Chondrocyte (in vitro differentiated cells): ENCODE measurements around the gene RELL1. TPM values are rescaled to one million over a fixed set of nuclear protein-coding genes. Genes with fewer than 3 reads are reported as not detected.

Source experiments
- DNase-seq: peaks from one replicate; pipeline ENCODE4 v3.0.0; 2021; ENCODE audit warnings: mixed read lengths, low spot score
- H3K27ac Mint-ChIP-seq: one replicate; pipeline ENCODE4 v1.8.0; 2021; ENCODE audit warnings: mild to moderate bottlenecking, moderate library complexity, mixed read lengths; ENCODE audit not compliant: unreplicated experiment
- H3K27me3 Mint-ChIP-seq: 2 replicates; pipeline ENCODE4 v1.8.0; 2021; ENCODE audit warnings: low read depth, mixed read lengths
- H3K36me3 Mint-ChIP-seq: 2 replicates; pipeline ENCODE4 v1.8.0; 2021; ENCODE audit warnings: low read depth, mixed read lengths
- H3K4me1 Mint-ChIP-seq: 2 replicates; pipeline ENCODE4 v1.8.0; 2021; ENCODE audit warnings: low read depth, mild to moderate bottlenecking, mixed read lengths
- H3K4me3 Mint-ChIP-seq: one replicate; pipeline ENCODE4 v1.8.0; 2021; ENCODE audit warnings: mild to moderate bottlenecking, moderate library complexity, mixed read lengths; ENCODE audit not compliant: unreplicated experiment
- H3K9me3 Mint-ChIP-seq: 2 replicates; pipeline ENCODE4 v1.8.0; 2021; ENCODE audit warnings: low read depth, mixed read lengths
- total RNA-seq: library from RNA; stranded (reverse); gene quantifications from 3 replicates; pipeline ENCODE4 v1.2.1, GENCODE V29; 2021
- TF ChIP-seq, protein P1 (sequence below): fragments of 200-600 bp; sonication (generic); IDR thresholded peaks from 2 replicates; pipeline ENCODE4 v1.5.0; 2021; ENCODE audit warnings: antibody characterized with exemption, mild to moderate bottlenecking, moderate library complexity

The RELL1 gene
- total RNA-seq, 1 donor from 2014 or later, result 22.8 TPM

- Mint-ChIP-seq H3K36me3 (no peaks in the 10 kb centered on the region), H3K27me3 (no peaks in the 10 kb centered on the region), H3K9me3 (peaks cover 3% of the 10 kb centered on the region), H3K27ac (no peak overlapping the region), H3K4me3 (no peak overlapping the region), H3K4me1 (peaks cover 3% of the 10 kb centered on the region)
- no peak for DNase-seq
- TF ChIP-seq, protein P1, sequence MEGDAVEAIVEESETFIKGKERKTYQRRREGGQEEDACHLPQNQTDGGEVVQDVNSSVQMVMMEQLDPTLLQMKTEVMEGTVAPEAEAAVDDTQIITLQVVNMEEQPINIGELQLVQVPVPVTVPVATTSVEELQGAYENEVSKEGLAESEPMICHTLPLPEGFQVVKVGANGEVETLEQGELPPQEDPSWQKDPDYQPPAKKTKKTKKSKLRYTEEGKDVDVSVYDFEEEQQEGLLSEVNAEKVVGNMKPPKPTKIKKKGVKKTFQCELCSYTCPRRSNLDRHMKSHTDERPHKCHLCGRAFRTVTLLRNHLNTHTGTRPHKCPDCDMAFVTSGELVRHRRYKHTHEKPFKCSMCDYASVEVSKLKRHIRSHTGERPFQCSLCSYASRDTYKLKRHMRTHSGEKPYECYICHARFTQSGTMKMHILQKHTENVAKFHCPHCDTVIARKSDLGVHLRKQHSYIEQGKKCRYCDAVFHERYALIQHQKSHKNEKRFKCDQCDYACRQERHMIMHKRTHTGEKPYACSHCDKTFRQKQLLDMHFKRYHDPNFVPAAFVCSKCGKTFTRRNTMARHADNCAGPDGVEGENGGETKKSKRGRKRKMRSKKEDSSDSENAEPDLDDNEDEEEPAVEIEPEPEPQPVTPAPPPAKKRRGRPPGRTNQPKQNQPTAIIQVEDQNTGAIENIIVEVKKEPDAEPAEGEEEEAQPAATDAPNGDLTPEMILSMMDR, result no peak
These were observed 46.5 kb upstream of the RELL1 start for GRCh38 chr4:37732526-37733186.

- TF ChIP-seq, protein P1, result no peak
- no peak overlapping the region for H3K4me3 Mint-ChIP-seq
These were observed 43.5 kb upstream of the RELL1 start for GRCh38 chr4:37729649-37730004.

GRCh38 chr4:37728064-37728463 lies 41.9 kb upstream of the RELL1 start:
- TF ChIP-seq, protein P1, result no peak
- Mint-ChIP-seq H3K27ac (no peak overlapping the region), H3K9me3 (no peaks in the 10 kb centered on the region), H3K4me1 (peaks cover 8% of the 10 kb centered on the region), H3K4me3 (no peak overlapping the region), H3K36me3 (no peaks in the 10 kb centered on the region), H3K27me3 (no peaks in the 10 kb centered on the region)
- no peak for DNase-seq

More at GRCh38 chr4:37729649-37730004, 43.5 kb upstream of the RELL1 start:
- no peak for DNase-seq
- H3K9me3 Mint-ChIP-seq, result no peaks in the 10 kb centered on the region
- peaks cover 8% of the 10 kb centered on the region for H3K4me1 Mint-ChIP-seq
- no peak overlapping the region for H3K27ac Mint-ChIP-seq
- H3K36me3 Mint-ChIP-seq, result no peaks in the 10 kb centered on the region
- no peaks in the 10 kb centered on the region for H3K27me3 Mint-ChIP-seq

- no peaks in the 10 kb centered on the region for H3K36me3 Mint-ChIP-seq
These were observed 41.5 kb upstream of the RELL1 start for GRCh38 chr4:37727635-37728034.

DNA sequence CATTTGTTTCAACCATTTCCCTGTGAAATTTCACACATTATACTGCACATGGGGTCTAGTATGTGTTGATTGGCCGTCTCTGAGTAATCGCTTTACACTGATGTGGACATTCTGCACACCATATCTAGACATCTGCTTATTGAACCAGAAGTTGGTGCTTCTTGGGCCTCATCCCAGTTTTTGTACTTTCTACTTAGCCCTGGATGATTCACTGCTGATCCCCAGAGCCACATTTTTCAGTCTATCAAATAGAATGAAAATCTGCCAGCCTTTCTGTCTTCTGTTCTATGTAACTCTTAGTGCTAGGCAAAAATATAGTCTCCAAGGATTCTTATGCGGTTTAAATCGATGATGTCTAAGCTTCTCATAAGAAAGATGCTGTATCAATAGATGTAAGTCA lies 40.5 kb upstream of the RELL1 start:
- Mint-ChIP-seq H3K4me1 (peaks cover 8% of the 10 kb centered on the region), H3K4me3 (no peak overlapping the region), H3K9me3 (no peaks in the 10 kb centered on the region), H3K27ac (no peak overlapping the region), H3K36me3 (no peaks in the 10 kb centered on the region), H3K27me3 (no peaks in the 10 kb centered on the region)
- TF ChIP-seq, protein P1, result no peak
- no peak for DNase-seq

More at GRCh38 chr4:37727635-37728034, 41.5 kb upstream of the RELL1 start:
- TF ChIP-seq, protein P1, result no peak
- no peak for DNase-seq
- Mint-ChIP-seq H3K27me3 (no peaks in the 10 kb centered on the region), H3K4me1 (peaks cover 8% of the 10 kb centered on the region), H3K27ac (no peak overlapping the region), H3K4me3 (no peak overlapping the region), H3K9me3 (no peaks in the 10 kb centered on the region)
